NCI-H524 treated with DMSO at 0.1 percent for 48 hours (cell line): ENCODE data around the gene OR2C3.
"Not testable (repeated sequence)": the region's sequence is repeated elsewhere in the genome, so short reads cannot be mapped to it uniquely, and the experiment has no call there.

Experiments used
- DNase-seq: peaks from one replicate; lab custom pipeline; 2025; lab: John Stamatoyannopoulos, UW

The OR2C3 gene

DNA sequence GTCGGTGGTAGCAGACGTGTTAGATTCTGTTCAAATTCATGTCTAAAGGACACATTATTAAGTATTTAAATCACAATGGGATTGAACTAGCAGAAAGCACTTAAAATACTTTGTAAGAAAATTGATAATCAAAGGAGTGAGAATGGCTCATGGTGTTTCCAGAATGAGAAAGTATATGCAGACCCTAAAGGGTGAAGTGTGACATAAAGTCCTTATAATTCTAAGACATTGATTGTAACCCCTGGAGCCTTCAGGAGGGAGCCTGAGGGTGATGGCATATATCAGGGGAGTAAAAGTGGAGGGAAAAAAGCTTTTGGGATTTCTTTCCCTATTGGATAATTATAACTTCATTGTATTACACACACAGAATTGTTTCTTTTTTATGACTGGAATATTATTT, at the start of gene OR2C3:
Gene OR2C3 (minus strand): TSS at position 101 of the 400 bp plus-strand sequence. CDS start 3,929 bp downstream, outside the sequence.
- no peak for DNase-seq

DNA sequence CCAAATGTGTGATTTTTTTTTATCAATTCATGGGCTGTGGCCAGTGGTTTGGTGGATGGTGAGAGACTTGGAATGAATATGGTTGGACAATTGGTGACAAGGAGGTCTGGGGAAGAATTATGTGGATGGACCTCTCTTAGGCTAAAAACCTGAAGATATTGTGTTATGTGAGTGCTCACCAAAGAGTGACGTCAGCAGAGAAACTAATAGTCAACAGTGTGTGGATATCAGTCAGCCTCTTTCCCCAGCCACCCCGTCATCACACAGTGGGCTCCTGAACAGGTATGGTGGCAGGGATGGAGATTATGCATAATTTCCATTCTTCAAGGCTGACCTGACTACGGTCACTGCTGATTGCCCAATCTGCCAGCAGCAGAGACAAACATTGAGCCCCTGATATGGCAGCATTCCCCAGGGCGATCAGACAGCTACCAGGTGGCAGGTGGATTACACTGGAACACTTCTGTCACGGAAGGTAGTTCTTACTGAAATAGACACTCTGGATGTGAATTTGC, 42.8 kb upstream of the OR2C3 start:
- DNase-seq: no peak

DNA sequence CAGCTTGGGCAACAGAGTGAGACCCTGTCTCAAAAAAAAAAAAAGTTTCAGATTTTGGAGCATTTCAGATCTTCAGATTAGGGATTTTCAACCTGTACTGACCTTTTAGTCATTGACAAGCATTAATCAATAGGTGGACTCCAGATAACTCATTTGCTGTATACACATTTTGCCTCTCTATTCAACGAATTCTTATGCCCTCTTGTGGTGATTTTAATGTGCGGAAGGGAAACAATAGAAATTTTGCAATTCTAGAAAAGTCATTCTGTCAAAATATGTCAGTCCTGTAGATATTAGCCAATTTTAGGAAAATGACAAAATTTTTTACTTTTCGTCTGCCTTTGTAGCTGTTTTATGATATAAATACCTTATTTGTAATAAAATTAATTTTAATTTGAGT, 40.3 kb upstream of the OR2C3 start:
- no peak for DNase-seq

DNA sequence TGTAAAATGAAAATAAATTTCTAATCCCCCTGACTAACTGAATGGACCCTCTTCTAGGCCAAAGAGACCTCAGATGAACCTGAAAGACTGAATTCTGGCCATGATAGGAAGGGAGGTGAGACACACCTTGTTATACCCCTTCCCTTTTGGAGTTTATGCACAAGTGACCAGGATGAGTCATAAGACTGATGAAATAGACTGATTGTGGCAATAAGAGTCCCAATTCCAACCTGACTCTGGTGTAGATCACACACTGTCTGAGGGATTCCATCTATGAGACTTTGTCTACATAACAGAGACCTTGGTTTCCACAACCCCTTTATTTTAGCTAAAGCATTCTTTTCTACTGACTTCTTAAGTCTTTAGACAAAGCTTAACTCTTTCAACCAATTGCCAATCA, 38.4 kb upstream of the OR2C3 start:
- no peak for DNase-seq

DNA sequence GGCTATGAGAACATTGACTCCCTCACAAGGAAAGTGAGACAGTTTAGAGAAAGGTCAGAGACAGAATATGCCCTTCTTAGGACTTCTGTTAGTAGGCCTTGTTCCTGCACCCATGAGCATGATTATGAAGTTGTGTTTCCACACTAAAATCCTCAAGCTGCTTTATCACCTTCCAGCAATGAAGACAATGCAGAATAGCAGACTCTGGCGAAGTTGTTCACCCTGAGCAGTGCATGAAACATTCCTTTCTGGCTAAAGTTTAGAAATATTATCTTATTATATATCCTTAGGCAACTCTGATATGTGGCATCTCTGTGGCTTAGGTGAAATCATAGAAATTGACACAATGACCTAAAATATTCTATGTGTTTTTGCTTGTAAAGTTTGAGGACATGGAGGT, 38.0 kb upstream of the OR2C3 start:
- DNase-seq: no peak

DNA sequence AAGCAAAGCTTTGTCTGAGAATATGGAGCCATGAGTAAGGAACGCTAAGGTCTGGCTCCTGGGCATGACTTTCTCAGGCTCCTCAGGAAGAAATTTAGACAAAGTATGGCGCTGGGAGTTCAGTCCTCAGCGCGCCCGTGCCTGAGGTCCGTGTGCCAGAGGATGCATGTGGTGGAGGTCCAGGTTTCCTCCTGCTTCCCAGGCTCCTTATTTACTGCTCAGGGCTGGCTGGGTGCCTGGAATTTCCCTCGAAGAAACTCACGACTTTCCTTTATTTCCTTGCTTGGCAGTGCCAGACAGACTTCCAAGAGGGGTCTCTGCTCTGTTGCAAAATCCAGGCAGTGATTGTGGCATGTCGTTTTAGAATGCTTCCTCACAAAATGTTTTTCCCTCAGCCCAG, 26.0 kb upstream of the OR2C3 start:
- no peak for DNase-seq

DNA sequence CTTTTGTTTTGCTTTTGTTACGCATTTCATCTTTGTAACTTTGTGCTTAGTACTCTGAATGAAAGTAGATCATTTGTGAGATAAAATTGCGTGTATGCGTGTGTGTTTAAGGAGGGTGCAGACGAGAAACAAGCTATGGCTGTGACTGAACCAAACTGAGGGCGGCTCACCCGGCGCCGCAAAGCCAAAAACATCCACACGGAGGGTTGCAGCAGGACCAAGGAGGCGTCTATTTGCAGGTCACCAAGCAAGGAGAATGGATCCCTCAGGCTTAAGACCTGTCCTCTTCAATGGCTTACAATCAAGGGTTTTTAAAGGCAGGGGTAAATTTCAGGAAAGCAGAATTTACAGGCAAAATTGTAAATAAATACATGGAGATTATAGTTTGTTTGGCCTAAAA, 25.5 kb upstream of the OR2C3 start:
- no peak for DNase-seq

DNA sequence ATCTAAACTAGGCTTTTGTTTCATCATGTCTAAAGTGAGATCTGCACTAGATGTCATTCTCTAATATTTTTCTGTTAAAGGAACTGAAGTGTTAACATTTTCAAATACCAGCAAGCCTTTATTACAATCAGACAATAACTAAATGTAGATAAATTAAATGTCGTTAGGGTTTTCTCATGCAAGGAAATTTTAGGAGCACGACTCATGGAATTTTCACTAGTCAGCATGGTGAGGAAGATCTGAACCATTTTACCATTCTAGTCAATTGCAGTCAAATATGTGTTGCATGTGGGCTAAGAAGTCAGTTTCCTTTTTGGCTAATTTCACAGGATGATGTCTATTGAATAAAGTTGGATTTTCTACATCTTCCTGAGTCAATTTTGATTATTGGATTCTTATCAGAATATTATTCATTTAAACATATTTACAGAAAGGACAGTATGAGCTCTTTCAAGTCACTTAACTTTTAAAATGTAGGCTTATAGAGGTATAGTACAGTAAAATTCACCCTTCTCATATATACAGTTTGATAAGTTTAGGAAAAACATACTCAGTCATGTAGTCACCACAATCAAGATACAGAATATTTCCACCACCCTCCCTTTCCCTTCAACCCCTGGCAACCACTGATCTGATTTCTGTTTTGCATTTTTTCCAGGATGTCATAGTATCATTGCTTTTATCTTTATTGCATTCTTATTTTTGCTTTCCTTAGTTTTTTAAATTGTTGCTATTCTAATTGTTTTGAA, 21.9 kb upstream of the OR2C3 start:
- no peak for DNase-seq

DNA sequence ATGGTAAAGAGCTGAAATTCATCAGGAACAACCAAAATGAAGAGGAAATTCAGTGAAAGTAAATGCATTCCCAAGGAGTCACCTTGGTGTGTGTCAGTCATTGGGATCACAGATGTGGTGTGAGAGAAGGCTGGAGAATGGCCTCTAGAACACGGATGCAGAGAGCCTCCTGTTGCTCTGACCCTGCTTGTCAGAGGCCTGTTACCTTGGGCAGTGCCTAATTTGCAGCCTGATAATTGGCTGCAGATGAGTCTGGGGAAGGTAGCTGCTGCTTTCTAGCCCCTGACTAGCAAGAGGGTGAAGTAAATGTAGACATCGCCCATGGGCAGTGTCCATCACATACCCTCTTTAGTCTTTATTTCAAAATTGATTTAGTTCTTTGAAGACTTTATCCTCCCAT, 16.0 kb upstream of the OR2C3 start:
- no peak for DNase-seq

DNA sequence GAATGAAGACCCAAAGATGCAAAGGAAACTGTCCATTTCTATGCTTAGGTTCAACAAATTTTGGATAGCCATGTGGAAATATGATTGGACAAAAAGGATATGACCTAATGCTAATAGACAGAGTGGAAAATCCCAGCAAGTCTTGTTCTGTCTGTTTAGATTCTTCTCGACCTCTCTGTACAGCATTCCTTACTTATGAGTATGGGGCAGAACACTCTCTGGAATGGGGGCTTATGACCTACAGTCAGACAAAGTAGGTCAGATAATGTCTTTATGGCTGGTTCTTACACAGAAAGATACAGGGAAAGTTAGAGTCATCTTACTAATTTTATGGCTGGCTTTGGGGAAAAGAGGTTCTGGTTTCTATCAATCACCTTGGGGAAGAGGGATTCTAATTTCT, 15.5 kb upstream of the OR2C3 start:
- DNase-seq: no peak

DNA sequence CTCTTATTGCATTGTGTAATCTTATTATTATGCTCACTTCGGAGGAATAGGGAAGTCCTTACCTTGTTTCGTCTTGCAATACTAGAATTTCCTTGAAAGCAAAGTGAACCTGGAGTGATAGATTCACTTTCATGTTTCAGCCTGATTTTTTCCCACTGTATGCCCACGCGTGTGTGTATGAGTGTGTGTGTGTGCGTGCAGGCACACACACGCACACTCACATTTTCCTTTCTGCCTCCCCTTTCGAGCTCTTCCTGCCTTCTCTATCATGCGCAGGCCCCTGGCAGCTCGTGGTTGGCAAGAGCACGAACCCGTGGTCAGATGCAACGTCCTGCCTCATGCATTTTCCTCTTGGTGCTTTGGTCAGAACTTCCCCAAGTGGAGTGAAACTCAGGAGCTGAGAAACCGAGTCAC, 12.5 kb upstream of the OR2C3 start, which contains the start of gene GCSAML:
Gene GCSAML (plus strand): TSS at position 366 of the 414 bp plus-strand sequence. CDS start 58 bp downstream, outside the sequence.
- DNase-seq: no peak

DNA sequence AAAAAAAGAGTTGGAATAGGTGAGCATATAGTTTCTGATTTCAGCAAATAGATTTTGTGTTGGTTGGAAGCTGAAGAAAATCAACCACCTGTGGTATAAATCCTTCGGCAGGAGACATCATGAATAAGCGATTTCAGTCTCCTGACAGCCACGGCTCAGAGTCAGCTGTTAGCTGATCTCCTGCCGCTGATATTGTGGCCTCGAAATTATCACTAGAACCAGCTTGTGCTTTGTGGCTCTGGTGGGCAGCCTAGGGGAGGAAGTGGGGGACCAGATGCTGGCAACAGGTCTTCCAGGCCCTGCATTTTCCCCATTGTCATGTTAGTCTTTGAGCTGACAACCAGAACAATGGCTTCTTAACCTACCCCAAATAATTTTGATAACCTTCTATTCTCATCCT, 11.9 kb upstream of the OR2C3 start:
- DNase-seq: no peak

DNA sequence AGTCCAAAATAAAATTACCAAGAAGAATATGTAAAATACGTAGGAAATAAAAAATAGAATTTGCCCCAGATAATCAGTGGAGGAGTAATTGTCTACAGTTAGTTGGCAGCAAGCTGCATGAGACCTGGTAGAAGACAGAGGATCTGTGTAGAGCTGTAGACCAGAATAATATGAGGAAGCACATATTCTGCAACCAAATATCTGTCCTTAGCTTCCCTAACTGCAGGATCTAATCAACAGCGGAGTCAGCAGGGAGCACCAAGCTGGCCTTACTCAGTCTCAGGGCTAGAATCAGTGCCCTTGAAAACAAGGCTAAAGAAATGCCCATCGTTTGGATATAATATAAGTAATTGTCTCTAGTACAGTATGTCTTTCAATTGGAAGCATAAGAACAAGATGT, 6.6 kb upstream of the OR2C3 start:
- no peak for DNase-seq

DNA sequence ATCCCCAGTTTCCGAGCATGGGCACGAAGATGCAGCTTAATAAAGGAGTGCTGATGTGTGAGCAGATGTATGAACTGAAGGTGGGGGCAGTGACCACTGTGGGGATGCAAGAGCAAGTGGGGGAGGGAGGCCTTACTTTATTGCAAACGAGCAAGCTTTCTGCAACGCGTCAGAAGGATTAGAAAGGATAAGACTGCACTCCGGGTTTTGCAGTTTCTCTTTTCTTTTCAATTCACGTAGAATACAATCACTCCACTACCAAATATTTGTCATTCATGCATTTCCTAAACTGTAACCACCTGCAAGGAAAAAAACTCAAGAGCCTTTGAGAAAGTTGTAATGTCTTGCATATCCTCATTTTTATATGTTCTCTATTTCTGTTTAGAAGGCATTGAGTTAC, 4.3 kb upstream of the OR2C3 start:
- DNase-seq: no peak

DNA sequence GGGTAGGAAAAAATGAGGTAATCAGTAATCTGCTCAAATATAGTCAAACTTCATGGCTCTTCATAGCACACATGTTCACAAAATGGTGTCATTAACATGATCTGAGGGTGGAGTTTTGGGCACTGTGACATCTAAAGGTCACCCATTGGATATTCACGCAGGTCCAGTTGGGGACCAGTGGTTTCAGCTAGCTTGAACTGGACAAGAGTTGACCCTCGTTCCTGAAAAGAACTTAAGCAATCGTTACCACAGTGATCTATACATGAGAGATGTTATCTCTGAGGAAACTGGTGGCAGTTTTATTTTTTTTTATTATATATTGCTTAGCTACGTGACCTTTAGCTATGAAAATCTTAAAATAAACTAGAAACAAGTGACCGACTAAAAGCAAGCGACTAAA, 3.0 kb upstream of the OR2C3 start:
- DNase-seq: no peak

DNA sequence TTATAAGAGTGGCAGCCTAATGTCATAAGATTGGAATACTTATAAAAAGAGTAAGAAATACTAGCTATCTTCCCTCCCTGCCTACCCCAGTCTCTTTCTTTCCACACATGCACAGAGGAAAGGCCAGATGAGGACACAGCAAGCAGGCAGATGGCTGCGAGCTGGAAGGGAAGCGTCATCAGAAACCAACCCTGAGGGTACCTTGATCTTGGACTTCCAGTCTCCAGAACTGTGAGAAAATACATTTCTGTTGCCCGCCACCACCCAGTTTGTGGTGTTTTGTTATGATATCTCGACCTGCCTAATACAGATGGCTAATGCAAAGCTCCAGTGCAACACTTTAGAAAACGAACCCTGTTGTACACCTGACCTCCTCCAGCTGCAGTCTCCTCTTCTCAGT, 2.3 kb upstream of the OR2C3 start:
- DNase-seq: no peak

DNA sequence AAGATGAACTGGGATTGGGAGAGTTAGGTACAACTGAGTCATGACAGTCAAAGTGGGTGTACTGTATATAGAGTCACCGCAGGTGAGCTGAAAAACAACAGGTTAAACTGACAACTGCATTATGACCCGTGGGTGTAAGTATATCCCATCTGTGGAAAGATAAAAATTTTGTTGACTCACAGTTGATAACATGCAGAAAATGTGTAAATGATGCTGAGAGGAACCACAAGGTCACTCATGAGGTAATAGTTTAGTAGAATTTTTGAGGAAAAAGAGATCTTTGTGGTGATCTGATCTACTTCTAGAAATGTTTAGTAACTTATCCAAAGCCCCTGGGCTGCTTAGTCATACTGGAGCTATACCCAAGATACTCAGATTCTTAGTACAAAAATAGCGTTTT, 838 bp downstream of the OR2C3 start:
- no peak for DNase-seq

DNA sequence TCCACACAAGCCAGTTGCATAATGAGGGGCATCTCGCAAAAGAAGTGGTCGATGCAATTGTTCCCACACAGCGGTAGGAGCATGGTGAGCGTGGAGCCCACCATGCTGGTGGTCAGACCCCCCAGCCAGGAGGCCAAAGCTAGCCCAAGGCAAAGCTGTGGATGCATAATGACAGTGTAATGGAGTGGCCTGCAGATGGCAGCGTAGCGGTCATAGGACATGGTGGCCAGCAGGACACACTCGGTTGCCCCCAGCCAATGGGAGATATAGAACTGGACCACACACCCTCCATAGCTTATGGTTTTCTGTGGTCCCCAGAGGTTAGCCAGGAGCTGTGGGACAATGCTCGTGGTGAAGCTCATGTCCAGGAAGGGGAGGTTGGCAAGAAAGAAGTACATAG, 4.3 kb downstream of the OR2C3 start:
- no peak for DNase-seq

DNA sequence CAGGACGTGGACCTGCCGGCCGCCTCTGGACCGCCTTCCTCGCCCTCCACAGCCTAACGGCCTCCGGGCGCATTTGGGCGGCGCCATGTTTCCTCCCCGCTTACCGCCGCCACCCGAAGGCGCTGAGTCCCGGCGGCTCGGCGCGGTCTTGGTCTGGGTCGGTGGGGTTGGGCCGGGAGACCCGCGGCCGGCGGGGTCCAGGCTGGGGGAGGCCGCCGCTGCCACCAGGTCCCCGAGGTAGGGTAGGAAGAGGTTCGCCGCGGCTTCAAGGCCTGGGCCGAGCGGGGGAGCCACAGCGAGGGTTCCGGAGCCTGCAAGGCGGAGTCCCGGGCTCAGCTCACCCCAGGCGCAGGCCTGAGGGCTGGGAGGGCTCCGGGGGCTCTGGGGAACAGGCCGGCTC, 5.5 kb downstream of the OR2C3 start:
- DNase-seq: no peak

DNA sequence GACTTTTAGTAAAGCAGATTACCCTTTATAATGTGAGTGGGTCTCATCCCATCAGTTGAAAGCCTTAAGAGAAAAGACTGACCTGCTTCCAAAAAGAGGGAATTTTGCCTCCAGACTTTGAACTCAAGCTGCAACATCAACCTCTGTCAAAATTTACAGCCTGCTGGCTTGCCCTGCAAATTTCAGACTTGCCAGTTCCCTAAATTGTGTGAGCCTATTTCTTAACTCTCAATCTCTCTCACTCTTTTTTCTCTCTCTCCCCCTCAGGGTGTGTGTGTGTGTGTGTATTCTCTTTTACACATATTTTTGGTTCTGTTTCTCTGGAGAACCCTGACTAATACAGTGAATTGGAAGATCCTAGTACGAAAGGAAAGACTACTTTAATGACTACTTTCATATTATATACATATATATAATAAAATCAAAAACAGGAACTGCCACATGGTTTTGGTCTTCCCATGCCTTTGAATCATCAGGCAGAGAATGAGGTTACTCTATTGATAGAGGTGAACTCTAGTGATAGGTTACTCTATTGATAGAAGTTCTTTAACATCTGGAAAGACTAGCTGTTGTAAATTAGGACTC, 6.4 kb downstream of the OR2C3 start:
- no peak for DNase-seq

DNA sequence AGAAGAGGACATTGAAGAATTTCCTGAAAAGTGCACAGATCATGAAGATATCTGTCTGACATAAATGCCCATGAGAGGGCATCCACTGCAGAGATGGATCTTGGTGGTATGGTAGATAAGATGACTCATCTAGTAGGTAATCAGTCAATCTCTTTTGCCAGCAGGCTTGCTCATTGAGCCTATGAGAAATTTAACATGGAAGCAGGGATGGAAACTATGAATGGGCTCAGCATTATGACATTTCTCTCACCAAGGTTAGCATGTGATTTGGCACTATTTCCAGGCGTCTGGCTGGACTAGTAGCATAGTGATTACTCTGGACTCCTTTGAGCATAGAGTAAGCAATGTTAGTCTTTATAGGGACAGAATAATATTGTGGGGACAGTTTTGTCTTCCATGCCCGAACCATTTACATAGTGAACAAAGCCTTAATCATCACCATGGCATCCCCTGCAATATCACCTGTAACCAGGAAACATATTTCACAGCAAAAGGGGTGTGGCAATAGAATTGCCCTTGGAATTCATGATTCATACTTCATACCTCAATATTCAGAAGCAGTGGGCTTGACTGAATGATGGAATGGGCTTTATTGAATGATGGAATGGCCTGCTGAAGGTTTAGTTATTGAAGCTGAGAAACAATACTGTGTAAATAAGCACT, 7.3 kb downstream of the OR2C3 start:
- no peak for DNase-seq

DNA sequence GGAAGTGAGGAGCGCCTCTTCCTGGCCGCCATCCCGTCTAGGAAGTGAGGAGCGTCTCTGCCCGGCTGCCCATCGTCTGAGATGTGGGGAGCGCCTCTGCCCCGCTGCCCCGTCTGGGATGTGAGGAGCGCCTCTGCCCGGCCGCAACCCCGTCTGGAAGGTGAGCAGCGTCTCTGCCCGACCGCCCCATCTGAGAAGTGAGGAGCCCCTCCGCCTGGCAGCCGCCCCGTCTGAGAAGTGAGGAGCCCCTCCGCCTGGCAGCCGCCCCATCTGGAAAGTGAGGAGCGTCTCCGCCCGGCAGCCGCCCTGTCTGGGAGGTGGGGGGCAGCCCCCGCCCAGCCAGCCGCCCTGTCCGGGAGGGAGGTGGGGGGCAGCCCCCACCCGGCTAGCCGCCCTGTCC, 14.4 kb downstream of the OR2C3 start:
- not testable (repeated sequence) for DNase-seq

DNA sequence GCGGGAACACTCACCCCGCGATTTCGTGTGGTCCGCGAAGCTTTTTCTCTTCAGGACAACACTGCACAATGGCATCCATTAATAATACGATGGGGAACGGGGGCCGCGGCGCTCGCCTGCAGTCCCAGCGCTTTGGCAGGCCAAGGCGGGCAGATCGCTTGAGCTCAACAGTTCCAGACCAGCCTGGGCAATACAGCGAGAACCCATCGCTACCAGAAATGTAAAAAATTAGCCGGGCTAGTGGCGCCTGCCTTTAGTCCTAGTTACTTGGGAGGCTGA, 17.7 kb downstream of the OR2C3 start:
- no peak for DNase-seq
